Fibroblast of gingiva (primary cell): ENCODE data around the gene NDOR1.

Experiments used
- DNase-seq: peaks from one replicate; pipeline ENCODE4 v3.0.0-alpha.2; 2011; ENCODE audit warnings: low read depth

The NDOR1 gene

GRCh38 chr9:137199411-137200121, 5.9 kb upstream of the NDOR1 start:
- DNase-seq, result peak; percentile 7

GRCh38 chr9:137200311-137201204, 4.9 kb upstream of the NDOR1 start, which contains the start of gene TPRN:
Gene TPRN, minus strand, starts transcription at chr9:137200741. Its CDS starts 30 bp downstream, at chr9:137200711.
- DNase-seq, result peak; percentile 99

GRCh38 chr9:137201205-137201868, 4.2 kb upstream of the NDOR1 start:
- no peak for DNase-seq

GRCh38 chr9:137202966-137203365, 2.5 kb upstream of the NDOR1 start:
- no peak for DNase-seq

GRCh38 chr9:137204731-137205125, 772 bp upstream of the NDOR1 start:
- no peak for DNase-seq

GRCh38 chr9:137206602-137207001, 1.1 kb downstream of the NDOR1 start:
- no peak for DNase-seq

- DNase-seq, result no peak
Observed at GRCh38 chr9:137211532-137211931, 6.0 kb downstream of the NDOR1 start.

GRCh38 chr9:137212520-137212919, 7.0 kb downstream of the NDOR1 start:
- no peak for DNase-seq

- no peak for DNase-seq
Observed at GRCh38 chr9:137213160-137214060, 7.9 kb downstream of the NDOR1 start.

GRCh38 chr9:137214620-137215019, 9.1 kb downstream of the NDOR1 start:
- DNase-seq, result no peak

GRCh38 chr9:137215196-137215986, 9.9 kb downstream of the NDOR1 start:
- DNase-seq, result no peak

- DNase-seq, result no peak
Observed at GRCh38 chr9:137216188-137216965, 10.9 kb downstream of the NDOR1 start.

GRCh38 chr9:137217276-137218211, 12.0 kb downstream of the NDOR1 start:
- DNase-seq, result peak; percentile 26

GRCh38 chr9:137218212-137218753, 12.8 kb downstream of the NDOR1 start:
- DNase-seq, result no peak

- DNase-seq, result no peak
Observed at GRCh38 chr9:137218754-137219271, 13.3 kb downstream of the NDOR1 start.

- no peak for DNase-seq
Observed at GRCh38 chr9:137219757-137220316, 14.3 kb downstream of the NDOR1 start.

GRCh38 chr9:137220317-137221094, 15.0 kb downstream of the NDOR1 start:
- no peak for DNase-seq
